ENCODE data around the gene ZNF175. TPM values are rescaled to one million over a fixed set of nuclear protein-coding genes. Genes with fewer than 3 reads are reported as not detected.

ZNF175 gene
- total RNA-seq, 1 donor from 2014 or later, result 6.1 TPM

DNA sequence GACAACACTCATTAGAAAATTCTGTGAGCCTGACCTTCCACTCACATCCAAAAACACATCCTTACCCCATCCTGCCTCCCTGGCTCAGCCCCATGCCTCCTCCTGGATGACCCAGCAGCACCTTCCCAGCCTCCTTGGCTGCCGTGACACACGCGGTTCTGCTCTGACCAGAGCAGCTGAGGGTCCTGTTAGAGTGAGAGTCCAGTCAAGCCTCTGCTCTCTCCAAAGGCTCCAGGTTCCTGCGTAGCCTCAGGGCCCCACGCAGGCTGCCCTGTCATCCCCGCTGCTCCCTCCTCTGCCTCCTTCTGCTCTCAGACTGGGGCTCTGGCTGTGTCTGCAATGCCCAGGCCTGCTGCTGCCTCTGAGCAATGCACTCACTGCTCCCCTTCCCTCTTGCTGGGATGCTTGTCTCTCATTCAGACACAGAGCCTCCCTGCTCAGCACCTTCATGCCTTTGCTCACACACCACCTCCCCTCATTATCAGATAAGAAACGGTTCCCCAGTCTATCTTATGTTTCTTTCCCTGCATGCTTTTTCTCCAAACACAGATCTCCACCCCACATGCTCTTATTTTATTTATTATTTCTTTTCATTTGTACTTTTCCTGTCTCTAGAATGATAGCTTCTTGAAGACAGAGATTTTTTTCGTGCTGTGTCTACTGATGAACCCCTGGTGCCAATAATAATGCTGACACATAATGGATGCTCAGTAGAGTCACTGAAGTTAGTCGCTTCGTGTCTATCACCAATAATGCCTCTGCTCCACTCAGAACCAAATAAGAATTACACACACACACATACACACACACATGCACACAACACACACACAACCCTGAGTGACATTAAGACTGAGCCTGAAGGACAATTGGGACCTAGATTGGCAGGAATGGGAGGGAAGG is 29.4 kb upstream of the ZNF175 start:
- DNase-seq (ENCODE audit: low spot score in 2 of 2), result no peak
- Histone ChIP-seq H3K9me3 (no peaks in the 10 kb centered on the region), H3K27ac (no peak overlapping the region), H3K4me1 (no peaks in the 10 kb centered on the region), H3K4me3 (no peak overlapping the region), H3K36me3 (no peaks in the 10 kb centered on the region), H3K27me3 (no peaks in the 10 kb centered on the region)
- TF ChIP-seq, protein P1, sequence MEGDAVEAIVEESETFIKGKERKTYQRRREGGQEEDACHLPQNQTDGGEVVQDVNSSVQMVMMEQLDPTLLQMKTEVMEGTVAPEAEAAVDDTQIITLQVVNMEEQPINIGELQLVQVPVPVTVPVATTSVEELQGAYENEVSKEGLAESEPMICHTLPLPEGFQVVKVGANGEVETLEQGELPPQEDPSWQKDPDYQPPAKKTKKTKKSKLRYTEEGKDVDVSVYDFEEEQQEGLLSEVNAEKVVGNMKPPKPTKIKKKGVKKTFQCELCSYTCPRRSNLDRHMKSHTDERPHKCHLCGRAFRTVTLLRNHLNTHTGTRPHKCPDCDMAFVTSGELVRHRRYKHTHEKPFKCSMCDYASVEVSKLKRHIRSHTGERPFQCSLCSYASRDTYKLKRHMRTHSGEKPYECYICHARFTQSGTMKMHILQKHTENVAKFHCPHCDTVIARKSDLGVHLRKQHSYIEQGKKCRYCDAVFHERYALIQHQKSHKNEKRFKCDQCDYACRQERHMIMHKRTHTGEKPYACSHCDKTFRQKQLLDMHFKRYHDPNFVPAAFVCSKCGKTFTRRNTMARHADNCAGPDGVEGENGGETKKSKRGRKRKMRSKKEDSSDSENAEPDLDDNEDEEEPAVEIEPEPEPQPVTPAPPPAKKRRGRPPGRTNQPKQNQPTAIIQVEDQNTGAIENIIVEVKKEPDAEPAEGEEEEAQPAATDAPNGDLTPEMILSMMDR (IDR thresholded peaks at IDR 0.05), result no peak
- intact Hi-C loops (cut with DNase I), result no loop called here

DNA sequence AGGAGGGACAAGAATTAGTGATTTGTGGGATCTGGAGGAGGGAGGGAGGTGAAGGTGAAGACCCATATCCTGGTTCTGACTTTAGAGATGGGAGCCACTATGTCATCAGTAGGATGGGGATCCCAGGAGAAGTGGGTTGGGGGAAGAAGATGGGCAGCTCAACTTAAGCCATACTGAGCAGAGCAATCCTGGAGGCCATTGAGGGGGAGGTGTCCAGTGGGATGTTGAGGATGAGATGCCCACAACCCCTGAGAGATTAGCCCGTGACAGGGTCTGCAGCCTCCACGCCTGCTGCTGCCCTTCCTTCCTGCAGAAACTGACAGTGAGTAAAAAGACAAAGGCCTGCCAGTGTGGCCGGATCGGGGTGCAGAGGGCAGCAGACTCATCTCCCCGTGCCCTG is 28.4 kb upstream of the ZNF175 start:
- DNase-seq (ENCODE audit: low spot score in 2 of 2), result no peak
- Histone ChIP-seq H3K9me3 (no peaks in the 10 kb centered on the region), H3K4me1 (no peaks in the 10 kb centered on the region), H3K27me3 (no peaks in the 10 kb centered on the region), H3K36me3 (no peaks in the 10 kb centered on the region), H3K27ac (no peak overlapping the region), H3K4me3 (no peak overlapping the region)
- TF ChIP-seq, protein P1 (IDR thresholded peaks at IDR 0.05), result no peak
- intact Hi-C loops (cut with DNase I), result no loop called here

DNA sequence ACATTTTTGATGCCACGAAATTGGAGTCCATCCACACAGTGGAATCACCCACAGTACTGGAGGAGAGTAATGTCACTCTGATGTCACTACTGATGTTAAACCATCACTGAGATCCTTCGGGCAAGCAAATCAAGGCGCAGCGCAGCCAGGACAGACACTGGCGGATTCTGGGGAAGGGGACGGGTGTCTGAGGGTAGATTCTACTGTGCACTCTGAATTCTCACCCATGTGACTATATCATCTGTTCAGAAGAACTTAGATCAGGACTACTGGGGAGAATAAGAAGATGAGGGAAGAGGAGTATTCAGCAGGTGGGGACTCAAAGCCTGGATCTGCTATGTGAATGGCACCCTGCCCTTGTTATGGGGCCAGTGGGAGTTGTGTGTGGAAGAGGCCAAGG is 27.0 kb upstream of the ZNF175 start:
- no peaks in the 10 kb centered on the region for H3K4me1 ChIP-seq
- no peaks in the 10 kb centered on the region for H3K9me3 ChIP-seq
- H3K27me3 ChIP-seq, result no peaks in the 10 kb centered on the region
- H3K27ac ChIP-seq, result no peak overlapping the region
- H3K4me3 ChIP-seq, result no peak overlapping the region
- intact Hi-C loops (cut with DNase I), result no loop called here
- no peaks in the 10 kb centered on the region for H3K36me3 ChIP-seq
- TF ChIP-seq, protein P1 (IDR thresholded peaks at IDR 0.05), result no peak
- DNase-seq (ENCODE audit: low spot score in 2 of 2), result no peak

DNA sequence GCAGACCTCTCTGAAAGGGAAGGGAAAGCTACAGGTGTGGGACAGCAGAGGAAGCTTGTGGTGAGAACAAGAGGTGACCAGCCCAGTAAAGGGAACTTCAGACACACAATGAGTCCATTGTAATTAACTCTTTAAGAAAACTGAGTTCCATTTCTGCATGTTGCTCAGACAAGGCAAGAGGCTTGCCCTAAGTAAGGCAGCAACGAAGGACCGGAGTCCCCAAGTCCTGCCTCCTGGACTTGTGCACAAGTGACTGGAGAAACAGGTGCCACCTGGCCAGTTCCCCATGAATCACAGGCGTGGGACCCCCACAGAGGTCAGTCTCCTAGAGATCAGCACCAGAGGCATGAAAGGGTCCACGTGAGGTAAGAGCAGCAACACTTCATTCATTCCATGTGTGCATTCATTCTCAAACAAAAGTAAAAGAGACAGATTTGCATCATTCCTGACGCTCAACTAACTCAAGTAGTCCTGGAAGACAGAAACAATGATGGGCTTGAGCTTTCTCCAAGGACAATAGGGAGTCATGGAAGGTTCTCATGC is 24.9 kb upstream of the ZNF175 start:
- intact Hi-C loops (cut with DNase I), result no loop called here
- Histone ChIP-seq H3K4me1 (no peaks in the 10 kb centered on the region), H3K9me3 (no peaks in the 10 kb centered on the region)

DNA sequence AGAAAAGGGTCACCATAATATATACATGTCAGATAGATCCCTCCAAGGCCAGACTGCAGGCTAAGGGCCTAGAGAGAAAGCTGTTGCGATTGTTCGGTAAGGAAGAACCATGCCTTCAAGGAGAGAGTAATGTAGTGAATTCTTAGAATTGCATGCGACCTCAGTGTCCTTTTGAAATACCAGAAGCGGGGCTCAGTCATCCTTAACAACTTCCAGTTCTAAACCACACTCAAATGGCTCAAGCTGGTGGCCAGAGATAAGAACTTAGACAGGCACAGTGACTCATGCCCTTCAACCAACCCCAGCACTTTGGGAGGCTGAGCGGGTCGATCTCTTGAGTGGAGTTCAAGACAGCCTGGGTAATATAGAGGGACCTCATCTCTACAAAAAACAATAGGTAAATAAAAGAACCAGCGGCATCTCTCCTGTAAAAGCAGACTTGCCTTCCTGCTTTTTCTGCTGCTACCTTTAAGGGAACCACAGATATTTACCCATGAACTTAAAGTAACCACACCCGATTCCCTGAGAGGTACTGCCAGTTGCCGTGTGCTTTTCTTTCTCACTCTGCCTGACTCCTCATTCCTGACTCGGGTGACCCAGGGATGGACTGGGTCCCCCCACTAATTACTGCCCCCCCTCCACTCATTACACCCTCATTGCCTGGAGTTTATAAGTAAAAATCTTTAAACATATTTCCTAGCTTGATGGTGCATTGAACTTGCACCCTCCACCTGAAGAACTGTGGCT is 24.3 kb upstream of the ZNF175 start:
- H3K27ac ChIP-seq, result no peak overlapping the region
- TF ChIP-seq, protein P1 (IDR thresholded peaks at IDR 0.05), result no peak
- H3K4me3 ChIP-seq, result no peak overlapping the region
- no peak for DNase-seq (ENCODE audit: low spot score in 2 of 2)
- H3K9me3 ChIP-seq, result no peaks in the 10 kb centered on the region
- H3K36me3 ChIP-seq, result no peaks in the 10 kb centered on the region
- no peaks in the 10 kb centered on the region for H3K4me1 ChIP-seq
- H3K27me3 ChIP-seq, result no peaks in the 10 kb centered on the region
- intact Hi-C loops (cut with DNase I), result no loop called here

More for the DNA sequence above, 24.9 kb upstream of the ZNF175 start:
- H3K27ac ChIP-seq, result no peak overlapping the region
- H3K4me3 ChIP-seq, result no peak overlapping the region
- no peaks in the 10 kb centered on the region for H3K36me3 ChIP-seq
- H3K27me3 ChIP-seq, result no peaks in the 10 kb centered on the region
- TF ChIP-seq, protein P1 (IDR thresholded peaks at IDR 0.05), result no peak
- no peak for DNase-seq (ENCODE audit: low spot score in 2 of 2)
